SH-SY5Y (cell line): Measurements from ENCODE around the gene TPRKB.

Experiments
- GATA2 ChIP-seq: IDR thresholded peaks from 2 replicates; pipeline ENCODE4 v1.6.1; 2011; ENCODE audit warnings: mild to moderate bottlenecking, low read depth, low read length
- GATA3 ChIP-seq: IDR thresholded peaks from 2 replicates; pipeline ENCODE4 v1.6.1; 2011; ENCODE audit warnings: low read depth, mild to moderate bottlenecking, low read length, moderate library complexity

GRCh38 chr2:73728711-73729110 is 8.4 kb downstream of the TPRKB start:
- TF ChIP-seq GATA2 (no peak), GATA3 (no peak)
